H1 (cell line): Measurements from ENCODE around the gene NEK10. TPM values are rescaled to one million over a fixed set of nuclear protein-coding genes. Genes with fewer than 3 reads are reported as not detected.

Source experiments
- CTCF ChIA-PET: fragments of 300-600 bp; sonication (Branson Sonifier 250); formaldehyde crosslinking; loops from one replicate; lab custom pipeline; 2021; ENCODE audit not compliant: partially characterized antibody; lab: Charles Lee
- POLR2A ChIA-PET: fragments of 300-600 bp; sonication (Branson Sonifier 250); formaldehyde crosslinking; loops from one replicate; lab custom pipeline; 2021; ENCODE audit warnings: inconsistent platforms; ENCODE audit not compliant: partially characterized antibody; lab: Charles Lee
- DNase-seq, 2 experiments: peaks; one replicate each; pipeline versions ENCODE4 v3.0.0 to v3.0.0-alpha.2; 2010 to 2022; ENCODE audit warnings: low spot score in 2 of 2, low read depth in 1 of 2, mixed read lengths in 1 of 2
- FAIRE-seq: peaks from 2 replicates; lab custom pipeline; 2011; peaks lifted over from hg19 to GRCh38; lab: Jason Lieb, UNC
- H2AFZ ChIP-seq: 2 replicates; pipeline ENCODE4 v1.8.1; 2012; ENCODE audit warnings: low read length, inconsistent platforms
- H2AK5ac ChIP-seq: 2 replicates; pipeline ENCODE4 v1.6.1; 2013; ENCODE audit warnings: low read depth, low read length
- H2BK120ac ChIP-seq: replicated peaks from 2 replicates; pipeline ENCODE3; 2013; ENCODE audit warnings: low read depth, low read length, inconsistent platforms
- H2BK12ac ChIP-seq: 2 replicates; pipeline ENCODE4 v1.6.1; 2013; ENCODE audit warnings: low read depth, low read length
- H2BK15ac ChIP-seq: 2 replicates; pipeline ENCODE4 v1.6.1; 2013; ENCODE audit warnings: low read length
- H2BK20ac ChIP-seq: 2 replicates; pipeline ENCODE4 v1.6.1; 2013; ENCODE audit warnings: low read length
- H2BK5ac ChIP-seq: 2 replicates; pipeline ENCODE4 v1.6.1; 2013; ENCODE audit warnings: low read depth, low read length
- H3K14ac ChIP-seq: 2 replicates; pipeline ENCODE4 v1.6.1; 2013; ENCODE audit warnings: inconsistent platforms; ENCODE audit not compliant: insufficient read length
- H3K18ac ChIP-seq: 2 replicates; pipeline ENCODE4 v1.6.1; 2013; ENCODE audit warnings: low read length; ENCODE audit errors: extremely low read depth
- H3K23ac ChIP-seq: 2 replicates; pipeline ENCODE4 v1.6.1; 2013; ENCODE audit warnings: inconsistent platforms; ENCODE audit not compliant: insufficient read length
- H3K23me2 ChIP-seq: 2 replicates; pipeline ENCODE4 v1.6.1; 2013; ENCODE audit warnings: low read depth, low read length
- H3K27ac ChIP-seq: 2 replicates; pipeline ENCODE4 v1.6.1; 2011; ENCODE audit warnings: low read depth, low read length, inconsistent platforms
- H3K27me3 ChIP-seq, 4 experiments: replicated peaks in 1 of 4; 1 replicate in 1 of 4; 2 replicates in 3 of 4; pipeline versions ENCODE4 v1.6.1 to v1.8.1; 2011 to 2013; ENCODE audit warnings: low read length in 3 of 4, mild to moderate bottlenecking in 3 of 4, inconsistent platforms in 2 of 4, mixed read lengths in 2 of 4, moderate library complexity in 1 of 4; ENCODE audit not compliant: control insufficient read depth in 3 of 4, insufficient read depth in 3 of 4; ENCODE audit errors: extremely low read depth in 1 of 4
- H3K36me3 ChIP-seq, 4 experiments: 2 replicates each; pipeline versions ENCODE4 v1.6.1 to v1.8.1; 2011 to 2013; ENCODE audit warnings: mild to moderate bottlenecking in 4 of 4, low read length in 3 of 4, moderate library complexity in 2 of 4, control low read depth in 1 of 4, inconsistent platforms in 1 of 4; ENCODE audit not compliant: insufficient read depth in 4 of 4, control insufficient read depth in 2 of 4
- H3K4ac ChIP-seq: replicated peaks from 2 replicates; pipeline ENCODE3; 2013; ENCODE audit warnings: low read length, low read depth, mixed read lengths, inconsistent platforms; ENCODE audit not compliant: insufficient read length
- H3K4me1 ChIP-seq, 4 experiments: replicated peaks in 1 of 4; 1 replicate in 1 of 4; 2 replicates in 3 of 4; pipeline versions ENCODE4 v1.6.1 to v1.8.1; 2011 to 2013; ENCODE audit warnings: low read length in 3 of 4, inconsistent platforms in 2 of 4, mixed read lengths in 1 of 4; ENCODE audit not compliant: insufficient read depth in 4 of 4, control insufficient read depth in 3 of 4
- H3K4me2 ChIP-seq, 2 experiments: 2 replicates each; pipeline versions ENCODE4 v1.6.1 to v1.8.1; 2011 to 2013; ENCODE audit warnings: low read depth in 2 of 2, low read length in 2 of 2, control low read depth in 1 of 2, inconsistent platforms in 1 of 2, mild to moderate bottlenecking in 1 of 2; ENCODE audit not compliant: insufficient read depth in 1 of 2
- H3K4me3 ChIP-seq, 4 experiments: fragments of 200-600, 300-600 bp in 1 of 4; sonication (generic), shearing (Covaris generic), sonication (Bioruptor Twin) in 1 of 4; 2 replicates each; pipeline versions ENCODE4 v1.5.1 to v1.8.1; 2011 to 2016; ENCODE audit warnings: low read length in 4 of 4, low read depth in 3 of 4, control low read depth in 2 of 4, inconsistent platforms in 2 of 4, mild to moderate bottlenecking in 2 of 4, mixed read lengths in 1 of 4, moderate library complexity in 1 of 4; ENCODE audit not compliant: insufficient read depth in 2 of 4; ENCODE audit errors: extremely low read depth in 1 of 4
- H3K56ac ChIP-seq: replicated peaks from 2 replicates; pipeline ENCODE3; 2013; ENCODE audit warnings: low read depth, mild to moderate bottlenecking, mixed read lengths, low read length, inconsistent platforms; ENCODE audit not compliant: insufficient read length
- H3K79me1 ChIP-seq: 2 replicates; pipeline ENCODE4 v1.6.1; 2013; ENCODE audit warnings: low read depth, low read length, control low read depth
- H3K79me2 ChIP-seq, 2 experiments: 2 replicates each; pipeline versions ENCODE4 v1.6.1 to v1.8.1; 2012 to 2013; ENCODE audit warnings: low read length in 2 of 2, mild to moderate bottlenecking in 2 of 2, inconsistent platforms in 1 of 2; ENCODE audit not compliant: insufficient read depth in 2 of 2, control insufficient read depth in 1 of 2
- H3K9ac ChIP-seq, 4 experiments: replicated peaks in 1 of 4; 1 replicate in 1 of 4; 2 replicates in 3 of 4; pipeline versions ENCODE4 v1.6.1 to v1.8.1; 2011 to 2013; ENCODE audit warnings: low read depth in 3 of 4, low read length in 3 of 4, control low read depth in 2 of 4, mild to moderate bottlenecking in 2 of 4, moderate library complexity in 2 of 4, inconsistent platforms in 1 of 4; ENCODE audit errors: extremely low read depth in 1 of 4
- H3K9me3 ChIP-seq, 2 experiments: 2 replicates each; pipeline versions ENCODE4 v1.6.1 to v1.8.1; 2012 to 2013; ENCODE audit warnings: mild to moderate bottlenecking in 2 of 2, moderate library complexity in 2 of 2, control low read depth in 1 of 2, inconsistent platforms in 1 of 2, low read depth in 1 of 2, low read length in 1 of 2, mixed read lengths in 1 of 2; ENCODE audit not compliant: insufficient read depth in 2 of 2
- H4K20me1 ChIP-seq, 2 experiments: replicated peaks in 1 of 2; 2 replicates each; pipeline versions ENCODE3 to v1.8.1; 2011 to 2013; ENCODE audit warnings: inconsistent platforms in 2 of 2, low read length in 2 of 2, mild to moderate bottlenecking in 1 of 2; ENCODE audit not compliant: insufficient read depth in 2 of 2, control insufficient read depth in 1 of 2
- H4K5ac ChIP-seq: 2 replicates; pipeline ENCODE4 v1.6.1; 2013; ENCODE audit warnings: low read length, low read depth, mixed read lengths, inconsistent platforms; ENCODE audit not compliant: insufficient read length
- H4K8ac ChIP-seq: 2 replicates; pipeline ENCODE4 v1.8.0; 2013; ENCODE audit warnings: mild to moderate bottlenecking, moderate library complexity, low read length, inconsistent platforms; ENCODE audit not compliant: insufficient read depth; ENCODE audit errors: extremely low read depth
- H4K91ac ChIP-seq: replicated peaks from 2 replicates; pipeline ENCODE3; 2013; ENCODE audit warnings: low read length, mixed read lengths, inconsistent platforms; ENCODE audit not compliant: insufficient read length
- JUN ChIP-seq: IDR thresholded peaks from 2 replicates; pipeline ENCODE4 v1.6.1; 2011; ENCODE audit warnings: low read depth, mild to moderate bottlenecking, improper control_type of control experiment, low read length
- TAF1 ChIP-seq: IDR thresholded peaks from 2 replicates; pipeline ENCODE4 v1.6.1; 2011; ENCODE audit warnings: mild to moderate bottlenecking, low read depth, low read length
- TBP ChIP-seq: IDR thresholded peaks from 2 replicates; pipeline ENCODE4 v1.6.1; 2011; ENCODE audit warnings: low read depth, low read length, improper control_type of control experiment
- WGBS, 2 experiments: shearing (Covaris generic) in 1 of 2; methylation state at CpG; one replicate each; pipeline versions ENCODE4 v1.1.6 to v1.1.7; 2013 to 2015; ENCODE audit warnings: low lambda C conversion rate in 2 of 2, mixed read lengths in 2 of 2, inconsistent platforms in 1 of 2, low coverage in 1 of 2, missing lambda C conversion rate in 1 of 2; ENCODE audit not compliant: insufficient replicate concordance in 2 of 2, insufficient coverage in 1 of 2, insufficient read length in 1 of 2; ENCODE audit errors: extremely low coverage in 1 of 2, missing lambda C conversion rate in 1 of 2; 5-methylcytosine and 5-hydroxymethylcytosine counted together
- polyA plus RNA-seq, 7 experiments: library from polyadenylated mRNA; depleted of rRNA in 3 of 7; stranded (reverse) in 5 of 7; unstranded in 2 of 7; fragments of >200 nt in 5 of 7; fragments of 200-250 nt in 2 of 7; gene quantifications; 1 replicate in 5 of 7; 2 replicates in 1 of 7; 4 replicates in 1 of 7; pipeline versions ENCODE4 v1.2.1 to v1.2.3, GENCODE V29; 2011 to 2013; ENCODE audit warnings: missing spikeins in 2 of 7, mixed read lengths in 2 of 7
- total RNA-seq: library from RNA; stranded (reverse); fragmentation: NEBNext Ultra II Directional; extraction: Animal tissue kit (Norgen Biotek cat#: 25700); gene quantifications from 2 replicates; pipeline ENCODE4 v1.2.1, GENCODE V29; 2021

NEK10 gene
- total and polyA plus RNA-seq, 2 of the 8 experiments (the other 6 are each of a cell fraction or from before 2014, with no cell fraction given), result 0.18 to 0.50 TPM

GRCh38 chr3:27384191-27384590 is 15.0 kb upstream of the NEK10 start:
- H3K23me2 ChIP-seq, result no peaks in the 10 kb centered on the region
- no peak overlapping the region for H3K4ac ChIP-seq
- no peak overlapping the region for H2BK12ac ChIP-seq
- H4K8ac ChIP-seq, result no peak overlapping the region
- no peak overlapping the region for H3K14ac ChIP-seq
- no peak overlapping the region for H3K27ac ChIP-seq
- H4K5ac ChIP-seq, result no peak overlapping the region
- ChIA-PET CTCF (no interaction called here), POLR2A (no interaction called here)
- FAIRE-seq (no peak), DNase-seq (no peak)
- H3K4me1 ChIP-seq, result no peaks in the 10 kb centered on the region
- H4K91ac ChIP-seq, result no peak overlapping the region
- no peak overlapping the region for H3K56ac ChIP-seq
- no peak overlapping the region for H3K18ac ChIP-seq
- H2BK5ac ChIP-seq, result no peak overlapping the region
- no peaks in the 10 kb centered on the region for H3K79me1 ChIP-seq
- no peaks in the 10 kb centered on the region for H3K79me2 ChIP-seq
- WGBS, 2 experiments, result 100% methylated on average over 1 of the region's 1 CpG; no CpG with 5 or more reads in 1 of the 2 experiments
- no peak for TF ChIP-seq TBP
- no peak for TF ChIP-seq JUN
- no peak for TF ChIP-seq TAF1
- H4K20me1 ChIP-seq, result peaks cover 0 to 3% of the 10 kb centered on the region in 2 experiments
- no peaks in the 10 kb centered on the region for H3K27me3 ChIP-seq
- H2BK20ac ChIP-seq, result no peak overlapping the region
- H2AK5ac ChIP-seq, result no peak overlapping the region
- no peak overlapping the region for H2BK15ac ChIP-seq
- H3K36me3 ChIP-seq, result peaks cover 0 to 45% (median 20%) of the 10 kb centered on the region in 4 experiments; a peak in 7 of 8 replicates
- no peak overlapping the region for H3K23ac ChIP-seq
- H3K9me3 ChIP-seq, result no peaks in the 10 kb centered on the region
- no peak overlapping the region for H2AFZ ChIP-seq
- no peak overlapping the region for H3K4me3 ChIP-seq
- H2BK120ac ChIP-seq, result no peak overlapping the region
- no peak overlapping the region for H3K9ac ChIP-seq
- H3K4me2 ChIP-seq, result no peak overlapping the region
